NB4 (cell line): ENCODE measurements around the gene CAMK2D.

Experiments used
- DNase-seq: peaks from one replicate; pipeline ENCODE4 v3.0.0; 2010; ENCODE audit warnings: low read depth
- H3K4me3 ChIP-seq: one replicate; pipeline ENCODE4 v1.5.1; 2011; ENCODE audit warnings: mild to moderate bottlenecking, low read depth, low read length, moderate library complexity
- CTCF ChIP-seq: IDR thresholded peaks from one replicate; pipeline ENCODE4 v1.5.1; 2012; ENCODE audit warnings: low read depth, low read length
- MAX ChIP-seq: IDR thresholded peaks from 2 replicates; pipeline ENCODE4 v1.6.1; 2011; ENCODE audit warnings: low read depth, low read length
- MYC ChIP-seq: IDR thresholded peaks from 2 replicates; pipeline ENCODE4 v1.6.1; 2011; ENCODE audit warnings: low read depth, low read length
- POLR2A ChIP-seq: IDR thresholded peaks from 2 replicates; pipeline ENCODE4 v1.6.1; 2011; ENCODE audit warnings: mild to moderate bottlenecking; ENCODE audit not compliant: insufficient read length; ENCODE audit errors: extremely low read depth

The CAMK2D gene

GRCh38 chr4:113524505-113525186 lies 236.9 kb downstream of the CAMK2D start:
- DNase-seq, result no peak
- no peak for TF ChIP-seq POLR2A
- no peak for TF ChIP-seq CTCF
- TF ChIP-seq MYC, result no peak
- TF ChIP-seq MAX, result no peak
- H3K4me3 ChIP-seq, result no peak overlapping the region

- TF ChIP-seq CTCF, result no peak
- DNase-seq, result no peak
These were observed 237.4 kb downstream of the CAMK2D start for GRCh38 chr4:113524096-113524495.

GRCh38 chr4:113522433-113522832 lies 239.1 kb downstream of the CAMK2D start:
- no peak for DNase-seq
- TF ChIP-seq POLR2A, result no peak
- no peak for TF ChIP-seq MYC
- no peak for TF ChIP-seq MAX
- no peak for TF ChIP-seq CTCF
- no peak overlapping the region for H3K4me3 ChIP-seq

More at GRCh38 chr4:113524096-113524495, 237.4 kb downstream of the CAMK2D start:
- H3K4me3 ChIP-seq, result no peak overlapping the region

- no peak overlapping the region for H3K4me3 ChIP-seq
- TF ChIP-seq MYC (no peak), MAX (no peak), CTCF (no peak), POLR2A (no peak)
- no peak for DNase-seq
These were observed 248.2 kb downstream of the CAMK2D start for GRCh38 chr4:113513382-113513781.

- TF ChIP-seq MYC (no peak), MAX (no peak), POLR2A (no peak), CTCF (no peak)
- H3K4me3 ChIP-seq, result no peak overlapping the region
- DNase-seq, result no peak
These were observed 248.7 kb downstream of the CAMK2D start for GRCh38 chr4:113512880-113513279.

- no peak overlapping the region for H3K4me3 ChIP-seq
- no peak for DNase-seq
- no peak for TF ChIP-seq MYC
- TF ChIP-seq MAX, result no peak
- no peak for TF ChIP-seq POLR2A
- TF ChIP-seq CTCF, result no peak
These were observed 249.6 kb downstream of the CAMK2D start for GRCh38 chr4:113511944-113512343.
